NCI-H2081 treated with DMSO at 0.1 percent for 48 hours (cell line): ENCODE measurements around the gene DGCR2.
"Not testable (repeated sequence)": the region's sequence is repeated elsewhere in the genome, so short reads cannot be mapped to it uniquely, and the experiment has no call there.

Source experiments
- DNase-seq: peaks from one replicate; lab custom pipeline; 2025; lab: John Stamatoyannopoulos, UW

The DGCR2 gene

GRCh38 chr22:19108807-19109197 lies 13.4 kb downstream of the DGCR2 start:
- DNase-seq, result no peak

- no peak for DNase-seq
Measured at GRCh38 chr22:19107730-19108074, 14.5 kb downstream of the DGCR2 start.

- no peak for DNase-seq
Measured at GRCh38 chr22:19106886-19107729, 15.1 kb downstream of the DGCR2 start.

GRCh38 chr22:19105867-19106802 lies 16.1 kb downstream of the DGCR2 start:
- DNase-seq, result no peak

GRCh38 chr22:19105456-19105855 lies 16.8 kb downstream of the DGCR2 start:
- DNase-seq, result no peak

- no peak for DNase-seq
Measured at GRCh38 chr22:19103880-19104821, 18.1 kb downstream of the DGCR2 start.

- no peak for DNase-seq
Measured at GRCh38 chr22:19098157-19098556, 24.1 kb downstream of the DGCR2 start.

GRCh38 chr22:19097518-19097917 lies 24.7 kb downstream of the DGCR2 start:
- no peak for DNase-seq

- no peak for DNase-seq
Measured at GRCh38 chr22:19096555-19096954, 25.7 kb downstream of the DGCR2 start.

- no peak for DNase-seq
Measured at GRCh38 chr22:19094393-19094997, 27.7 kb downstream of the DGCR2 start.

GRCh38 chr22:19092725-19093124 lies 29.5 kb downstream of the DGCR2 start:
- no peak for DNase-seq

- no peak for DNase-seq
Measured at GRCh38 chr22:19090586-19091127, 31.6 kb downstream of the DGCR2 start.

GRCh38 chr22:19090183-19090582 lies 32.0 kb downstream of the DGCR2 start:
- DNase-seq, result no peak

GRCh38 chr22:19088866-19089595 lies 33.2 kb downstream of the DGCR2 start:
- no peak for DNase-seq

- DNase-seq, result no peak
Measured at GRCh38 chr22:19086896-19087295, 35.3 kb downstream of the DGCR2 start.

- no peak for DNase-seq
Measured at GRCh38 chr22:19086417-19086816, 35.8 kb downstream of the DGCR2 start.

- no peak for DNase-seq
Measured at GRCh38 chr22:19085233-19085718, 36.9 kb downstream of the DGCR2 start.

GRCh38 chr22:19084586-19084985 lies 37.6 kb downstream of the DGCR2 start:
- DNase-seq, result not testable (repeated sequence)

GRCh38 chr22:19084126-19084525 lies 38.1 kb downstream of the DGCR2 start:
- DNase-seq, result not testable (repeated sequence)

GRCh38 chr22:19082793-19083192 lies 39.4 kb downstream of the DGCR2 start:
- no peak for DNase-seq
